Inflammatory macrophage treated with lipopolysaccharide for 4 hours (primary cell): Measurements from ENCODE around the gene SPTBN5.
A peak's percentile ranks its signal among the peaks of the same experiment; 100 is the strongest.

ENCODE experiments used
- DNase-seq: peaks from one replicate; pipeline ENCODE4 v3.0.0-alpha.2; 2020

SPTBN5 gene

DNA sequence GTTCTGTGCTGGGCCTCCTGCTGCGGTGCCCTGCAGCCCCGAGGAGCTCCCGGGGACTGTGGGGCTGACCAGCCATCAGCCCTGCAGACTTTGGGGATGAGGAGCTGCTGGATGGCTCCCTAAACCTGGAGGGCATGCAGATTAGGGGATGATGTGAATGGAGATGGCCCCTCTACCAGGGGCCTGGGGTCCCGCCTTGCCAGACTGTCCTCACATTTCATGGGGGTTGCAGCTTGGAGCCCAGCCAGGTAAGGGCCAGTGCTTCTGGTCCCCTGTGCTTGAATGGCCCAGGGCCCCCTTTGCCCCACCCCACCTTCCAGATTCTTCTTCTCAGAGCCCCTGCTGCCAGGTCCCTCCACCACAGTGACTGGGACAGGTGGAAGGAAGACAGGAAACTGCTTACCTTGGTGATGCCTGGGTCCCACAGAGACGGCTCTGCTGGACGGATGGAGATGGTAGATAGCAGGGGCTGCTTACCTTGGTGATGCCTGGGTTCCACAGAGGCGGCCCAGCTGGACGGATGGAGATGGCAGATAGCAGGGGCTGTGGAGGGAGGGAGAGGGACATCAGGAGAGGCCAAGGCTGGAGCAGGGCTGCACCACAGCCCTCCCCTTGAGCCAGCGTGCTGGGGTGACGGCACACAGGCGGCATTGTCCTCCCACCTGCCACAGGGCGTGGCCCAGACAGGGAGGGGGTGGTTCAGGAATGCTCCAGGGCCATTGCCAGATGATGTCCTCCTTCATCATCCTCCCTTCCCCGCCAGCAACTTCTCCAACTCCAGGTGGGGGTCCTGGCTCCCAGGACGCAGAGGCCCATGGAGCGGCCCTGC lies at the start of gene SPTBN5:
Gene SPTBN5 (minus strand): TSS at position 632 of the 829 bp plus-strand sequence. CDS start 556 bp downstream, at position 76.
- DNase-seq: no peak

DNA sequence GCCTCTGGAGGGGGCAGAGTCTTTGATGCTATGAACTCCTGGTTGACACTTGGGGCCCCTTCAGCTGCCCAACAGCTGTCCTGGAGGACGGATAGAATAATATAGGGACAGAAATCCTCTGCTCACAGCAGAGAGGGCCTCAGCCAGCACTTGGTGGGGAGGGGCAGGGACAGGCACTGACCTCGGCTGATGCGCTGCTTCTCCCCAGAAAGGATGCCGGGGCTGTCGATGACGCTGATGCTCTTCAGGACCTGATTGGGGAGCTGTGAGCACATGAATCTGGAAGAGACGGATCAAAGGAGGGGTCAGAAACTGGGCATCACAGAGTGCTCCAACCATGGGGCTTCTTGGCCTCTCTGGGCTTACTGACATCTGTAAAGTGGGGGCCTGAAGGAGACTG lies 49.0 kb upstream of the SPTBN5 start:
- DNase-seq: no peak

DNA sequence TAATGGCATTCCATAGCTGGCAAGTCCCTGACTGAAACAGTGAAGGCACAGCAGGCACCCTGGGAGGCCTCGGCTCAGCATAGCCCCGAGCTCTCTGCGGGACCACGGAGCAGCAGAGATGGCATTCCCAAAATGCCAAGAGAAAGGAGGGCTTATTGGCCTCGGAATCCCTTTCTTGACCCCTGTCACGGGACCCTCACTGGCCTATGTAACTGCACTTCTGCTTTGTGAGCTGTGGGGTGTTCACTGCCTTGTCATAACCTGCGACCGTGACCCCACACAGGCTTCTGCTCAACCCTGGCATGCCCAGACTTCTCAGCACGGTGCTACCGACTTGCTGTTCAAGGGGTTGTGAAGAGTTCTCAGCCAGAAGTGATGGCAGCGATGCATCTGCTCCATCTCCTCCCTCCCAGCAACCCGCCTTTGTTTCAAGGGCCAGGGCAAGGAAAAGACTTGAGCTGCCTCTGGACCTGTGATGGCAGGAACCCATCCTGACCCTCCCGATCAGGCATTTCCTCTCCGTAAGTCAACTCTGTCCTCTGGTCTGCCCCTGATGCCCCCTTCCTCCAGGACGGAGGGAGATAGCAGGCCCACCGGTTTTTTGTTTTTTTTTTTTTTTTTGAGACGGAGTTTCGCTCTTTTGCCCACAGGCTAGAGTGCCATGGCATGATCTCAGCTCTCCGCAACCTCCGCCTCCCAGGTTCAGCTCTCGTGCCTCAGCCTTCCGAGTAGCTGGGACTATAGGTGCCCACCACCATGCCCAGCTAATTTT lies 48.0 kb upstream of the SPTBN5 start:
- no peak for DNase-seq

DNA sequence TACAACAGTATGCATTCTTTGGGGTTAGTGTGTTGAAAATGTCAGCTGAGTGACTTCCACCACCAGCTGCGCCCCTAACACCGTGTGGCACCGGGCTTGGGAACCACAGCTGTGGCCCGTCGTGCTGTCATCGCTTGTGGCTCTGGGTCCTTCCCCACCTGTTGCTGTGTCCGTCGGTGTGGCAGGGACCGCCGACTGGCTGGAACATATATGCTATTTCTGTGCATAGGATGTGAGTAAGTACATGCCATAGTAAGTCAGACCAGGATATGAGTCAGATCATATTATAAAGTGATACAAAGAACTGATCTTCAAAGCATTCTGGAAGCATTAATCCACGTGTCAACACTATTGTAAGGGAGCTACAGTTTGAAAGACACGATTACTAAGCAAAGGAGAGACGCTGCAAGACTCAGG lies 46.6 kb upstream of the SPTBN5 start:
- DNase-seq: no peak

DNA sequence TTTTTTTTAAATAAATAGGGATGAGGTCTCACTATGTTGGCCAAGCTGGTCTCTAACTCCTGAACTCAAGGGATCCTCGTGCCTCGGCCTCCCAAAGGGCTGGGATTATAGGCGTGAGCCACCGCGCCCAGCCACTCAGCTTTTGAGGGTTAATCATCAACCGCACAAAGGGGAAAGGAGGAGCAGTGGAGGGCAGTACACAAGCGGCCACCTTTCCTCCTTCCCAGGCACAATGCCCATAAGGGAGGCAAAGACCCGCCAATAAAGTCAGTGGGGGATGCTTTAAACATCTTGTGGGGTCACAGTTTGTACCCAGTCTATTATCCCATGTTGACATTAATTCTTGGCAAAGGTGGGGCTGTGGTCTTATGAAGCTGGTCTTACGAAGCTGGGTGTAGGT lies 46.1 kb upstream of the SPTBN5 start:
- no peak for DNase-seq

DNA sequence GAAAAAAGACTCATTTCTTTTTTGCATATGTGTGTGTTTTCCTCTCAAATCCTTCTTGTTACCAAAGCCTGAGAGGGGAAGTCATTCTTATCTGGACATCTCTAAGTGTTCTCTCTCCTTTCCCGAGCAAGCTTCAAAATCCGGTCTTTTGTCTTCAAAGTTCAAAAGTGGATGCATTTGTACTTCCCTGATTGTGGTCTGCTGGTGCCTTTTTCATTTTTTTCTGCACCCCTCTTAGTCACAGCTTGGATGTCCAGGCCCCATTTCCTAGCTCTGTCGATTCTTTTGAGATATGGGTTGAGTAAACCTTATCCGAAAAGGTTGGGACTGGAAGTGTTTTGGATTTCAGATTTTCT lies 43.7 kb upstream of the SPTBN5 start:
- no peak for DNase-seq

DNA sequence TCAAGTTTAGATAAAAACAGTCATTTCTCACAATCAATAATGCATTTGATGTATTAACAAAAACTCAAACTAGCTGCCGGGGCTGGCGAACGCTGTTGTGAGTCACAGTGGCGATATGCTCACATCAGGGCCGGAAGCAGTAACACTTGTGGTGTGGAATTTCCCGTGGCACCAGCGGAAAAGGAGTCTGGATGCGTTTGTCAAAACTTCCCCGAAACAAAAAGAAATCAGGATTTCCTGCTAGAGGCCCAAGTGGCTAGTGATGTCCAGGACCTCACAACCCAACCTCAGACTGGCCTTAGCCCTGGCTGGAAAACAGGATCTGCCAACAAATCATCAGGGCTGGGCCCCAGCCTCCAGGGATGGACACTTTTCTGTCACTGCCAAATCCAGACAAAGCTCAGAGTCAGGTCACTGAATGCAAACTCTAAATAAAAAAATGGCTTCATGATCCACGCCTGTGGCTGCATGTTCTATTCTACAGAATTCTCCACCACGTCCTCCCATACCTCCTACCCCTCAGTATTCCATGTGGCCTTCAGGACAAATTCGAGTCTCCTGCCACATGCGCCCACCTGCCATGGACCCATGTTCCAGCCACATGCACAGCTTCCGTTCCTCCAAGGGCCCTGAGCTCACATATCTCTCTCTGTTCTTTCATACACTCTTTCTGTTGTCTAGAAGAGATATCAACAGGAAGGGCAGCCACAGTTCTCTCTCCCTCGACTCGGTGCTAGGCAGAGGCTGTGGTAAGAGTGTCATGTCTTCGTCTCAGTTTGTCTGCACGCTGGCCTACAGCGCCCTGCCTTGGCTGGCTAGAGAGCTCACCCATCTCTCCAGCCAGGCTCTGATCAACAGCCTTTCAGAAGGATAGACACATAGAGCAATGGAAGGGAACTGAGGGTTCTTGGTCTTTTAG lies 43.1 kb upstream of the SPTBN5 start:
- DNase-seq: peak; percentile 89

DNA sequence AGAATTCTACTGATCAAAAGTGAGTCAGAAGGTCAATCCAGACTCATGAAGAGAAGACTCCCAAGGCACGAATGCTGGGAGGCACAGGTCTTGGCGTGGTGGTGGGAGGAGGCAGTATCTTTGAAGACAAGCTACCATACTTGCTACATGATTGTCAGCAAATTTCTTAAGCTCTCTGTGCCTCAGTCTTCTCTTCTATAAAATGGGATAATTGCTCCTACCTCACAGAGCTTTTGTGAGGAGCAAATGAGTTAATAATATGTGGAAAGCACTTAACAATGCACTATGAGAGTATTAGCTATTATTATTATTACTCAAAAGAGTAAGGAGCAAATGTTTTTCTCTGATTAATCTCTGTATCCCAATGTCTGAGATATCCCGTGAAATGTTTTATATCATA lies 42.3 kb upstream of the SPTBN5 start:
- no peak for DNase-seq

DNA sequence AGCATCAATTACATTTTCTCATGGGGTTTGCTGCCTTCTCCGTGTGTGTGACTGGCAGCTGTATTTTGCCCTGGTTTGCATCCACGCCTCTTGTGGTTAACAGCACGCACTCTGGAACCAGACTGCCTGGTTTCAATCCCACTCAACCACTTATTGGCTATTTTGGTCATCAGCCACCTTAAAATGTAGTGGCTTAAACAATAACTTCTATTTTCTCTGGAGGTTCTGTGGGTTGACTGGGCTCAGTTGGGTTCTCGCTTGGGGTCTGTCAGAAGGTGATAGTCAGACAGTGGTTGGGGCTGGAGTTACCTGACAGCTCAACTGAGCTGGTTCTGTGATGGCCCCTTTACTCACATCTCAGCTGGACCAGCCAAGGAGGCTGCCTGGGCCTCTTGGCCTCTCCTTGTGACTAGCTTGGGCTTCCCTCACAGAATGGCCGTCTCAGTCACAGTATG lies 41.7 kb upstream of the SPTBN5 start:
- DNase-seq: no peak

DNA sequence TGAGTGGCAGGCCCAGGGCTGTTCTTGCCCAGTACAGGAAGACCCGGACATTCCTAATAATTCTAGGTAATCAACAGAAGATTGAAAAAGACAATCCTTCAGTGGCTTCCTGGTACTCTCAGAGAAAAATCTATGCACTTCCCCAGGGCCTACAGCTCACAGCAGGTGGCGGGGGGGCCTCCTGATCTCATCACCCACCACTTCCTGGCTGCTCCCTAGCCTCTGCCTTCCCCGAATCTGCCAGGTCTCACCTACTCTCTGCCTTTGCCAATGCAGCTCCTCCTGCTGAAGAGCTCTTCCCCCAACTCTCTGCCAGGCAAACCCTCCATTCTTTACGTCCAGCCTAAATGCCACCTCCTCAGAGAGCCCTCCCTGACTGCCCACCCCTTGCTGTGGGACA lies 41.0 kb upstream of the SPTBN5 start:
- DNase-seq: peak; percentile 19

DNA sequence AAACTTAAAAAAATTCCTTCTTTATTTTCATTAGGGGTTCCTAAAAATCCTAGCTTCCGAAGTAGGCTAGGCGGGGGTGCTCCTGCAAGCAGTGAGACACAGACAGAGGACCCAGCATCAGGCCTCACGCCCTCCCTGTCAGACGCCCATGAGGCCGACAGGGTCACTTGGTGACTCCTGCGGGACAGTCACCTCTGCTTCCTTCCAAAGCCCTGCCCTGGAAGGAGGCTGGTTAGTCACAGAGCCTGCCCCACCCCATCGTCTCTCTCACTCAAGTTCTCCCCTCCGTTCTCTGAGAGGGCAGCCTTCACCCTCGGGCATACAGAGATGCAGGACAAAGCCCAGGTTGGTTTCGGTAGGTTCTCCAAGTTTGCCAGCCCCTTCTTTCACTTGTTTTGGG lies 39.9 kb upstream of the SPTBN5 start:
- DNase-seq: peak; percentile 68

DNA sequence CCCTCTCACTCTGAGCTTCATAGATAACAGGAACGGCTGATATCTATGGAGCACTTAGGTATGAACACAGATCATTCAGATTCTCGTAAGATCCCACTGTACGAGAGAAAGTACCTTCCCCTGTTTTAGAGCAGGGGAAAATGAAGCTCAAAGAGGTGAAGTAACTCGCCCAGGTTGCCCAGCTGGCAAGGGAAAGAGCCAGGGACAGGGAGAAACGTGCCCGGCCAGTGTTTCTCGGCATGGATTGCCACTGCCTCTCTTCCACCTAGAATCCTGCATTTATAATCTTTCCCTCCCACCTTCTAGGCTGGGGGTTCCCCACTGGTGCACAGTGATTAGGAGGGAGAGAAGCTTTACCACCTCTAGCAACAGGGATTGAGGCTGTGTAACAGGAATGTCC lies 39.5 kb upstream of the SPTBN5 start:
- DNase-seq: no peak

DNA sequence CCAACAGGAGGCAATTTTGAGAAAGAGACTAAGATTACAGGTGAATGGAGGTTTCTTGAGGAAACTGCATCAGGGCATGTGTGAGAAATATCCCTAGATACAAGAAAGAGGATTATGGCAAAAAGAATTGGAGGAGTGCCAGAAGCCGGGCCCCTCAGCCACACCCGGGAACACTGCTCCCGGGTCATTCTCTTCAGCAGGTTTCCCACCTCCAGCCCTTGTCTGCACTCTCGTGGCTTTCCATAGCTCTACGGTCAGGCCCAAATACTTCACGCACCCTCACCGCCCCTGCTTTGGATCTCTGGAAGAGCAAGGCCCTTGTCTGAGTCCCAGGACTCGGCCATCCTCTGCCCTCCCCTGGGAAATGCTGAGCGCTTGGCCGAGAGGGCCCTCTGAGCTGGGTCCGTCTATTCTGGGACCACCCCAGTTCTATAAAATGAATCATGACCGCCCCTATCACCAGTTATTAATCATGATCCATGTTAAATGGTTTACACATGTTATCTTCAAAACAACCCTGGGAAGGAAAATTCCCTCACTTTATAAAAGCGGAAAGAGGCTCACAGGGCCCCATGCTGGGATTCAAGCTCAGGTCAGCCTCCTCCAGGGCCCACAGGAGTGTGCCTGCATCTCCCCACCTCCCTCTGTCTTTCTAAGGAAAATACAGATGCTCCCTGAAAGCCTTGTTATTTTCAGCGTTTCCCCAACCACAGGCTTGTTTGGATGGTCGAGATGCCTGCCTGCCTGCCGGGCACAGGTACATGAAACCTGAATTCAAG lies 38.8 kb upstream of the SPTBN5 start:
- no peak for DNase-seq

DNA sequence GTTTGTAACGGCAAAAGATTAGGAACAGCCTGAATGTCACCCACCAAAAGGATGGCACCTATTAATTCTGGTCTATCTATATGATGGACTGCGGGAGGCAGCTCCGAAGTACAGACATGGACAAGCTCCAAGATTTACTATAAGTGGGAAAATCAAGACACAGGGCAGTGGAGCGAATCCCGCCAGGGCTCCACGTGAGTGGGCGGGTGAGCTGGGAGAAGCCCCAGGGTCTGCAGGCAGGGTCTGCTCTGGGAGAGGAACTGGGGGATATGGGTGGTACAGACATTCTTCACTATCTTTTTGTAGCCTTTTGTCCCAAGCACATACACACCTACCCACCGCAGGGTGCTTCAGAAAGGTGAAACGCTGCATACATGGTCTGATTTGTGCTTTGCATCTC lies 38.2 kb upstream of the SPTBN5 start:
- DNase-seq: no peak

DNA sequence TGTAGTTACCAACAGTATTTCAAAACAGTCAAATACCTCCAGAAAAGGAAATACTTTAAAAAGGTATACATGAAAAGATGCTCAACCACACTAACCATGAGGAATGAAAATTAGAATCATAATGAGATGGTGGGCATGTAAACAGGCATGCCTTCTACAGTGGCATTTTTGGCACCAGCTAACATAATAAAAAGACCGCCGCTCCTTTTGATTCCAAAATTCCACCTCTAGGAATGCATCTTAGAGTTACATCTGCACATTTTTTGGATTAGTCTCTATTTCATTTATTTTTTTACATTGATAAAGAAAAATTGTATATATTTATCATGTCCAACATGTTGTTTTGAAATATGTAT lies 37.0 kb upstream of the SPTBN5 start:
- no peak for DNase-seq

DNA sequence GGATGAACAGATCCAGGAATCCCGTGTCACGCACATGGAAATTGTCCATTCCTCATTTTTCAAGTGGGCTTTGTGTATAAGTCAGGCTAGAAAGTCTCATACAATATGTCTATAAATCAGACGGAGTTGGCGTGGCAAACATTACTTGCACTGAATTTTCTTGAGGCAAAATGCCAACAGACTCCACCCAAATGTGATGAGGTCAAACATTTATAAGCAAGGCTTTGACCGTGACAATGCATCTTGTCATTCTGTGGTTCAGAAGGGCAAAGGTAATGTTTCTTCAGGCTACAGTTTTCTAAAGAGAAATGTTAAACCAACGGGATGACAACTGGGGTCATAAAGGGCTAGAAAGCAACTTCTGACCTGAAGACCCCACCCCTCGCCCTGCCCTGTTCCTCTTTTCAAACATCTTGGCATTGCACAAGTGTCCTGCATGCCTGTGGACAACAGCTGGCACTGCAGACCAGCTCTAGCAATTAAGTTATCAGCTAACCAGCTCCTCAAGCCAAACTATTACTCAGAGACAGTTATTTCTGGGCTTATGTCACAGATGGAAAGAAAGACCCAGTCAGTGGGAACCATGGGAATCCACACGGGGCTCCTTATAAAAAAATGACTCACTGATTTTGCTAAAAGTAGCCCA lies 36.5 kb upstream of the SPTBN5 start:
- peak; percentile 84 for DNase-seq

DNA sequence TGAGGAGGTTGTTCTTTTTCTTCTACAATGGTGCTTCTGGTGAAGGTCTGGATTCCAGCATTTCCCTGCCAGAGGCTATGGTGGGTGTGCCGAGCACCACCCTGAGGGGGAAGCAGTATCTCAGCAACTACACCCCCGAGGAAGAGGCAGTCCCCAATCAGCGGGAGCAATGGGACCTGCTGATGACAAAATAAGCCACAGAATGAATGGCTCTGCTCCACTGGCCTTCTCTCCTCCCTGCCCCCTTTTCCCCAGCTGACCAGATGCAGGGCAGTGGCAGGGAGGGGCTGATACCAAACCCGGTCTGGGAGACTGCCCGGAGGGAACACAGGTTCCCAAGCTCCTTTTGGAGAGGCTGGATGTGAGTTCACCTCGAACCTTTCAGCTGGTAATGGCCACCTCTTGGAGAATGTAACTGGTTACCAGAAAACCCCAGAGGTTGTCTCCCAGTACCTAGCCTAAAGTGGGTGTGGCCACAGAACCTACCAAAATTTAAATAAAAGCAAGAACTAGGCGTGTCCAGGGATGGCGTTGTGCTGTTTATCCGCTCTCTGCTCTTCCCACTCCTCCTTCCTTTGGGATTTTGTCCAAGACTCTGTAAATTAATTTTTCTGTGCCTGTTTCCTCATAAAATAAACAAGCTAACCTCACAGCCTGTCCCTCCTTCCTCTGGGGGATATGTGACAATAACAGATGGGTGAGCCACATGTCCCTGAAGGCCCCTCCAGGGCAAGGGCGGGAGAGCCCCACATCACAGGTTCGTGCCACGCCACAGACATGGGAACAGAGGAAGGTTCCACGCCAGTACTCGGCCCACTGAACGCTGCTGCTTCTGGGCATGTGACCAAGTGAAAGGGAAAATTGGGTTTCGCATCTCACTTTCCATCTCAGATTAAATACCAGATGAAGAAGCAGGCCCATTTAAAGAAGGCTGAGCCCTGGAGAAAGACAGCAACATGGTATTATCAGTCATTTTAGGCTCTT lies 35.1 kb upstream of the SPTBN5 start:
- DNase-seq: peak; percentile 79

DNA sequence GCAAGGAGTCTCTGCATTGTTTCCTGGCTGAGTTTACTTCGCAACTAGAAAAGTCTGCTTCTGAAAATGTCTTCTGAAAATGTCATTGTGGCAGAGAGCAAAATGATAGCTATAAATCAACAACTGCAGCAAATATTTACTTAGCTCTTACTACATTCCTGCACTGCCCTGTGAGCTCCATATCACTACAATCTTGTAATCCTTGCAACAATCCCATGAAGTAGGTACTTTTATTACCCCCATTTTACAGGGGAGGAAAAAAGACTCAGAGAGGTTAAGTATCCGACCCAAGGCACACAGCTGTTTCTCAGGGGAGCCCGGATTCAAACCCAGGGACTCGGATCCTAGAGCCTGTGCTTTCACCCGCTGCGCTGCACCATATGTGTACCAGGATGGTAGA lies 34.2 kb upstream of the SPTBN5 start:
- DNase-seq: no peak

DNA sequence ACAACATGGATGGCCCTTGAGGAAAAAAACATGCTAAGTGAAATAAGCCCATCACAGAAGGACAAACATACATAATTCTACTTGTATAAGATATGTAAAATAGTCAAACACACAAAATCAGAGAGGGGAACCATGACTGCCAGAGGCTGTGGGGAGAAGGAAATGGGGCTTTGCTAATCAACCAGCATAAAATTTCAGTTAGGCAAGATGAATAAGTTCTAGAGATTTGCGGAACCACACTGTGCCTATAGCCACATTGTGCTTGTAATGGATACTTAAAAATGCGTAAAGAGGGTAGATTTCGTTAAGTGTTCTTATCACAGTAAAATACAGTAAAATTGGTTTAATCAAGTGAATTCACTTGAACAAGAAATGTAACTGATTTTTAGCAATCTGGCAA lies 33.7 kb upstream of the SPTBN5 start:
- peak; percentile 72 for DNase-seq

DNA sequence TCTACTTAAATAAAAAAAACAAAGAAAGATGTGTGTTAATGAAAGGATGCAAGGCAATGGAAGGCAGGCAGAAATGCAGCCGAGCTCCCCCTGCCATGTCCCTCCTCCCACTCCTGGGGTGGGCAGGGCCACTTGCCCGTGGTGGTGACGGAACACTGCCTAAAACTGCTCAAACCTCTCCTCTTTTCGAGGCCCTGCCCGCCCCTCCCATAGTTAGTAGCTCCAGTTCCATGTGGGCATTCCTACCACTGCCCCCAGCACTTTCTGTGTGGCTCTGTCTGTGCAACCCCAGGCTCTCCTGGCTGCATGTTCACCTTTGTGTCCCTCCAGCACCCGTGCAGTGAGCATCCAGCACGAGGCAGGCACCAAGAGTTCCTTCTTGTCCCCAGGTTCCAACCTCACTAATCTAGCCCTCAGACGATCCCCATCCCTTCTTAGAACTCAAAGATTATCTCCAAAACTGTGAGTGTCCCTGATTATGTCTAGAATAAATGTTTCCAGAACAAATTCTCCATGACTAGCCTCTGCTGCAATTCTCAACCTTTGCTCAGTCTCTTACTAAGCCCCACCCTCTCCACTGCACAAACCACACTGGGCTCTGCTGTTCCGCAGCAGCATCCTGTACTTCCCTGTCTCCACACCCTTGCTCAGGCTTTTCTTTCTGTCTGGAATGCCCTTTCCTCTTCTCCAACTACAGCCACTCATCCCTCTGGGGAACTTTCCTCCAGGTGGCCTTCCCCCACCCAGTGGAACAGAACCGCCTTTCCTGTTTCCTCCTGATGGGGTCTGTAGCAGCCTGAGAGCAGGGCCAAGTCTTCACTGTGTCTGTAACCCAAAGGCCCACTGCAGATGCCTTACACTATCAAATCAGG lies 32.6 kb upstream of the SPTBN5 start:
- DNase-seq: peak; percentile 56
